NCI-H82 treated with DMSO at 0.1 percent for 48 hours (cell line): ENCODE data around the gene BCL2L2.

Experiments
- DNase-seq: peaks from one replicate; lab custom pipeline; 2025; ENCODE audit not compliant: unreplicated experiment; lab: John Stamatoyannopoulos, UW

The BCL2L2 gene

DNA sequence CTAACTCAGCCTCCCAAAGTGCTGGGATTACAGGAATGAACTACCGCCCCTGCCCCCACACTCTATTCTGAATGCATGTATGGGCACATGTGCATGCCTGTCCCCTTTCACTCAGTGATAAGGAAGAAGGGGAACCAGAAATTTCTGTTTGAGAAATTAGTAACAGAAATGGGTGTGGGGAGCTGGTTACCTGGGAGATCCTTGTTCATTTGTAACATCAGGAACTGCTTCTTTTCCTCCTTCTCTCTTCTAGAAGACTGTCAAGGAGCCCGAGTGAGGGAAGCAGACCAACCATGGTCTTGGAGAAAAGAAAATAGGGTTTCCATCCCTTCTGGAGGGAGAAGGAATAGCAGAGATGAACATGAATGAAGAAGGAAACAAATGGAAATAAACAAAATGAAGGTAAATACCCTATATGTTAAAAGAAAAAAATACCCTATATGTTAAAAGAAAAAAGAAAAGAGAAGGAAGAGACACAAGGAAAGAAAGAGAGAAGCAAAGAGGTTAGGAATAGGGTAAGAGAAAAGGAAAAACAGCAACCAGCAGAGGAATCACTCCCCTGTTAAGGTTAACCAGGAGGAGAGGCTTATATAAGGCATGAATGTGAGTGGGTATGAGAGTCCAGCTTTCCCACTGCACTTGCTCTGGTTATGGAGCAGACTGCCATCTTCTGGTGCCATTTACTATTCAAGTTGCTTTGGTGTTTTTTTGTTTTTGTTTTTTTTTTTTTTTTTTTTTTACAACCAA lies 7.2 kb upstream of the BCL2L2 start:
- DNase-seq: peak; percentile 69

DNA sequence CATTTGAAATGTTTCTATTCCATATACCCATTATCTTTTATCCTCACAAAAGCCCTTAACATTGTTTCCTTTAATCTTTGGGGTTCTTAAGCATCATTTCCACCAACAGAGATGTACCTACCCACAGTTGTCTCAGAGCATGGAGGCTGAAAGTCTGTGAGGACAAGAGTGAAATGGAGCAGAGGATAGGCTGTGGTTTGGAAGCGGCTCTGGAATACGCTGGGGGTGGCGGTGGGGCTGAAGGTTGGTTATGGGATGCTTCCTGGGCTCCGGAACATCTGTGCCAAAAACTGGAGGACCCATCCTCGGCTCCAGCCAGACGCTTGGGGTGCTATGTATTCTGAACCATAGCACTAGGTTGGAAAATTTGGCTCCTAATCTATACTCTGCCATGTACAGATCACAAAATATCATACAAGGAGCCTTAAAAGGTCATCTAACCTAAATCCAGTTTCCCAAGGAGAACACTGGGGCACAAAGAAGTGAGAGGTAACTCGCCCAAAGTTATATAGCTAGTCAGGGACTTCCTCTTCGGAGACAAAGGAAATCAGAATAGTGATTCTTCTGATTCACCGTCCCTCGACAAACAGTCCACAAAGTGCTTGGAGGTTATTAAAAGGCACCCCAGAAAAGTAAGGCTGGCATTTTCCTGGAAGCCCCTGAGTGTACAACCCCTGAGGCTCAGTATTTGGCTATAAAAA lies 6.5 kb upstream of the BCL2L2 start:
- DNase-seq: no peak

DNA sequence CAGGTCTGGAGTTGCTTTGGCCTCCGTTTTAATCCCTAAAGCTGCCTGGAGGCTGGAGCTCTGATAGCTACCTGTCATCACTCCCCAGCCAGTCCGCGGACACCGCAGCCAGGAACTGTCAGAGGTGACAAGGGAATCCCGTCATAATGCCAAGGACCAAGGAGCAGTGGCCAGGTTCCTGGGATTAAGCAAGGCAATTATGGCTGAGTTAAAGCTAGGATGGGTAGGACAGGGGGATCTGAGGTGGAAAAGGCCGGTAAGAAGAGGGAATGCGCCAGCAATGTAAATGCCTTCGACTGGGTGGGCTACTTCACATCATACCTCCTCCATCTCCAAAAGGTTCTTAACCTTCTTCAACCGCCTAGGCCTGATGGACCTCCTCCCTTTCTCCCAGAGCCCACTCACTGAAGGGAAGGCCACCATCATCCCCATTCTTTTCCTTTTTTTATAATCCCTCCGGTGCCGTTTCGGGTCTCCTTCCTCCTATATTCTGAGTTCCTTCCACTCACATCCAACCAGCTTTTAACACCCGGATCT lies 5.9 kb upstream of the BCL2L2 start:
- peak; percentile 93 for DNase-seq

DNA sequence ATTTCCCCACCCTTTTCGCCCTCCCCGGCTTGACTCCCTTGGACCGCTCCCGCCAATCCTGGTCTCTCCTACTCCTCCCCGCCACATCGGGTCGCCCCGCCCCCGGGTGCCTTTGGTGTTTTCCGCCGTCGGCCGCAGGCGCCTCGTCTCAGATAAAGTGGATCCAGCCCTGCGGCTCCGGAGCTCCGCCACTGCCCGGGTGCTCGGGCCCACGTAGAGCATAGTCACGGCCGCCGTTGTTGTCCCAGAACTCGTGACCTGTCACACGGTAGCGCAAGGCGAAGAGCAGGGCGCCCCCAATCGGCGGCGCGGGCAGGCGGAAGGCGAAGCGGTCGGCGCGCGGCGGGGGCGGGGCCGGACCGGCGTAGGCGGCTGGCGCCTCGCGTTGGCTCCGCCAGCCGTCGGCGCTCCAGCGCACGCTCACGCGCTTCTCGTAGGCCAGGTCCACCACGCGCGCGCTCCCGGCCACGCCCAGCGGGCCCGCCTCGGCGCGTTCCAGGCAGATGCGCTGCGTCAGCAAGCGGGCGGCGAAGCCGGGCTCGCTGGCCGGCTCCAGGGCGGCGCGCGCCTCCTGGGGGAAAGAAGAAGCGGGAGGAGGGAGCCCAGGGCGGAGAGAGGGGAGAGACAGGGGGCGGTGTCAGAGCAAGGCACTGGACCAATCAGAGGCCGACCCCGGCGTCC lies 5.2 kb upstream of the BCL2L2 start:
- DNase-seq: peak; percentile 100

DNA sequence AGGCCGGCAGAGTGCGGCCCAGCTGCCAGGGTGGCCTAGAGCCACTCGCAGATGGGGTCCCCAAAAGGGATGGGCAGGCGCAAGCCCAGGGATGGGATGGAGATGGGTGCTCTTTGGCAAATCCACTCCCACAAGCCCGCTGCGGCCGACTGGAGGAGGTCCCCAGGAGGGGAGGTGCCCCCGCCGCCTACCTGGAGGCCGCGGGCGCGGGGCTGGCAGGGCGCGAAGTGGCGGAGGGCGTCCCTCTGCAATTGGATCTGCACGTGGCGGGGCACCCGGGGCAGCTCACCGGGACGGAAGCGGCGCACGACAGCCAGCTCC lies 4.7 kb upstream of the BCL2L2 start:
- DNase-seq: no peak

DNA sequence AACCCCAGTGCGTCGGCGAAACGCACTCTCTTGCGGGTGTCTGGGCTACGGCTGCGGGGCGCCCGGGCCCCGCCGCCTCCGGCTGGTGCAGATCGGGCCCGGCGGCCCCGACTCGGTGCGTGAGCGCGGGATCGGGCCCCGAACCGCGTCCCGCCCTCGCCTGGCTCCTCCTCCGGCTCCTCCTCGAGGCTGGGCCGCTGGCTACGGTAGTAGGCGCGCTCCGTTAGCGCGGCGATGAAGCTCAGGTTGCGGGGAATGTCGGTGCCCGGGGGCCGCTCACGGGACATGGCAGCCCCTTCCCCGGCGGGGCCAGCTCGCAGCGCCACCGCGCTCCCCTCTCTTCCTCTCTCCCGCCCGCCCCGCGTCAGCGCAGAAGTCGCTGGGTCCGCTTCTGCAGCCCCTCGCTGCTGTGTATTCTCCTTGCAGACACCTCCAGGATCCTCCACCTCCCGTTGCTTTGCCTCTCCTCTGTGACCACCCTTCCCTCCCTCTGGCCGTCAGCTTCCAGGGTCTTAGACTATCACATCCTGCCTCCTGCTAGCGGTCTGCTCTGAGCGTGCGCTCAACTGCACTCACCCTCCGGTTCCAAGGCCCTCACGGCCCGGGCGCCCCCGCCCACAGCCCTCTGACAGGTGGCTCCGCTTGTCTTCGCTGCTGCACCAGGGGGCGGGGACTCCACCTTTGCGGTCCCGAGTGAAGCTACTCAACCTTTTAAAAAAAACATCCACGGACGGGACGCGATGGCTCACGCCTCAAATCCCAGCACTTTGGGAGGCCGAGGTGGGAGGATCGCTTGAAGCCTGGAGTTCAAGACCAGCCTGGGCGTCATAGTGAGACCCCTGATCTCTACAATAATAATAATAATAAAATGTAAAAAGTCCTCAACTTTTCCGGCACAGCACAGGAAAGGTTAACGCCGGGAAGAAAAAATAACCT lies 4.1 kb upstream of the BCL2L2 start, which contains the start of gene PPP1R3E:
Gene PPP1R3E, minus strand, starts transcription at position 570 of the 936 bp plus-strand sequence. Its CDS starts 283 bp downstream, at position 287.
- peak; percentile 99 for DNase-seq

DNA sequence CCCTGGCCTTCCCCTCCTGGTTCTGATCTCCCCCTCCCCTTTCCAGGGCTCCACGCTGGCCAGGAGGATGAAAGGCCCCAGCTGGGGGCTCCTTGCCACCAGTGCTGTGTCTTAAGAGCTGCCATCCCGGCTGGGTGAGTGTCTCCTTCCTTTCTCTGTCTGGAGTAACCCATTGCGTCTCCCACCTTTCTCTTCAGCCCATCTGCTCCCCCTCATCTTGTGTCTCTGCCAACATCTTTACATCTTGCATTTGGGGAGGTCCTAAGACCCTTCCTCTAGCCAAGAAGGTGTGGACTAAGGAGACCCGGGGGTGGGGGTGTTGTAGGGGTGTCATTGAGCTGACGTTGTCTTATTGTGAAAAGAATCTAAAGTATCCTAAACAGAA lies 505 bp downstream of the BCL2L2 start:
- no peak for DNase-seq

DNA sequence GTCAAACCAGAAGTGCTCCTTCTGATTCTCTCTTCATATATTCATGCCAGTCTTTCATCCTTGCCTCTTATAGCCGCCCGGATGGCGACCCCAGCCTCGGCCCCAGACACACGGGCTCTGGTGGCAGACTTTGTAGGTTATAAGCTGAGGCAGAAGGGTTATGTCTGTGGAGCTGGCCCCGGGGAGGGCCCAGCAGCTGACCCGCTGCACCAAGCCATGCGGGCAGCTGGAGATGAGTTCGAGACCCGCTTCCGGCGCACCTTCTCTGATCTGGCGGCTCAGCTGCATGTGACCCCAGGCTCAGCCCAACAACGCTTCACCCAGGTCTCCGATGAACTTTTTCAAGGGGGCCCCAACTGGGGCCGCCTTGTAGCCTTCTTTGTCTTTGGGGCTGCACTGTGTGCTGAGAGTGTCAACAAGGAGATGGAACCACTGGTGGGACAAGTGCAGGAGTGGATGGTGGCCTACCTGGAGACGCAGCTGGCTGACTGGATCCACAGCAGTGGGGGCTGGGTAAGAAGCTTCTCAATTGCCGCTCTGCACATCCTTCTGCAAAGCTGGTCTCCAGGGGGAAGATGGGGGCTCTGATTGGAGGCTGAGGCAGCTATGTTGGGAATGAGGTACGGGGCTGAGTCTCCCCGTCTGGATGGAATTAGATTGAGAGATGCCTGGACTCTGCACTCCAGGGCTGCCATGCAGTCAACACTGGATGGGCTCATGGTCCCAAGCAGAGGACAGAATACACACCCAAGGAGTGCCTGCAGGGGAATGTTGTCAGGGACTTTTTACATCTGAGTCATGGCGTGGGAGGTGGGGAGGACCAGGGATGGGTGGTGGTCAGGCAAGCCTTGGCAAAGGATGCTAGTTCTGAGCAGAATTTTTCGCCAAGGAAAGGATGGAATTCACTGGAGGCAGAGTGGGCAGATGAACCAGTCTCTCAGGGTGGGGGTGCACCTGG lies 1.3 kb downstream of the BCL2L2 start:
- DNase-seq: no peak

DNA sequence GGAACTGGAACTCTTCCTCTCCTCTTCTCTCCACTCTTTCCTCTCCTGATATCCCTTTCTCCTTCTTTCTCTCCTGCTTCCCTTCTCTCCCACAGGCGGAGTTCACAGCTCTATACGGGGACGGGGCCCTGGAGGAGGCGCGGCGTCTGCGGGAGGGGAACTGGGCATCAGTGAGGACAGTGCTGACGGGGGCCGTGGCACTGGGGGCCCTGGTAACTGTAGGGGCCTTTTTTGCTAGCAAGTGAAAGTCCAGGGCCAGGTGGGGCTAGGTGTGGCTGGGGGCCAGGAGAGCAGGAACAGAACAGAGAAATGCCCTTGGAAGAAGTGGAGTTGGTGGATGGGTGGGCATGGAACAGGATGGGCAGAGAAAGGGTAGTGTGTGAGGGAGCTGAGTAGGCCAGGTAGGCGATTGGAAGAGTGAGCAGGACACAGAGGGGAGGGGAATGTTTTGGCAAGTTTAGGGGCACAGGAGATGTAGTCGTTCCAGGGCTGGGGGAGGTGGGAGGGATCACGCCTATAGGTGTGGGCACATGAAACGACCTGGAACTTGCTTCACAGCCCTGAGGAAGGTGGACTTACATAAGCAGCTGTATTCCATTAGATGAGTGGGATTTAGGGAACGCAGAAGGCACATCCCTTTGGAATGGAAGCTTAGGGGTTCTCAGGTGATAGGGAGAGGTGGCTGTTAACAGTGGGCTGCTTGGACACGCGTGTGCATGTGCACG lies 2.2 kb downstream of the BCL2L2 start:
- DNase-seq: no peak

DNA sequence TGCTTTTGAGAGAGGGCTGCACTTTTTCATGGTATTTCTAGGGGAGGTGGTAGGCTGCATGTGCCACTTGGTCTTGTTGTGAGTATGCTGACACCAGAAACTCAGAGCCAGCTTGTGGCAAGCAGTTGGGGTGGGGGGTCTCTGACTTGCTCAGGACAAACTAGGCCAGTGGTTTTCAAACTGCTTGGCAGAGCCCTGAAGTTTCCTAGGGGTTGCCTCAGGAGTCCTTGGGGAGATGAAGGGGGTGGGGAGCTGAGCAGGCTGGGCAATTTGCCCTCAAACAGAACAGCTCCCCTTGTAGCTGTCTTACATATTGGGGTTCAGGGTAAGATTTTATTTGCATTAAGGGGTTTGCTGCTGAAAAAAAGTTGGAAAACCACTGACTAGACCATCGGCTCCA lies 3.9 kb downstream of the BCL2L2 start:
- no peak for DNase-seq

DNA sequence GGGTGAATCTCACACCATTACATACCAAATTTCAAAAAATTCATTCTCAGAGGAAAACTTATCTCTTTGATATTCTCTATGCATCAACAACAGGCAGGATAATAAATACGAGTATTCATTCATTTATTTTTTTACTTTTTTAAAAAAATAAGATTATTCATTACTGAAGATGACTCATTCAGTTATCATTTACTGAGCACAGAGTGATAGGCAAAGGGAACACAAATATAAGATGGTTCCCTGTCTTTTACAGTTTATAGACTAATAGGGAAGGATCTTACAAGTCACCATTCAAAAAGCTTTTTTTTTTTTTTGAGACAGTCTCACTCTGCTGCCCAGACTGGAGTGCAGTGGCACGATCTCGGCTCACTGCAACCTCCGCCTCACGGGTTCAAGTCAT lies 9.7 kb downstream of the BCL2L2 start:
- DNase-seq: no peak

DNA sequence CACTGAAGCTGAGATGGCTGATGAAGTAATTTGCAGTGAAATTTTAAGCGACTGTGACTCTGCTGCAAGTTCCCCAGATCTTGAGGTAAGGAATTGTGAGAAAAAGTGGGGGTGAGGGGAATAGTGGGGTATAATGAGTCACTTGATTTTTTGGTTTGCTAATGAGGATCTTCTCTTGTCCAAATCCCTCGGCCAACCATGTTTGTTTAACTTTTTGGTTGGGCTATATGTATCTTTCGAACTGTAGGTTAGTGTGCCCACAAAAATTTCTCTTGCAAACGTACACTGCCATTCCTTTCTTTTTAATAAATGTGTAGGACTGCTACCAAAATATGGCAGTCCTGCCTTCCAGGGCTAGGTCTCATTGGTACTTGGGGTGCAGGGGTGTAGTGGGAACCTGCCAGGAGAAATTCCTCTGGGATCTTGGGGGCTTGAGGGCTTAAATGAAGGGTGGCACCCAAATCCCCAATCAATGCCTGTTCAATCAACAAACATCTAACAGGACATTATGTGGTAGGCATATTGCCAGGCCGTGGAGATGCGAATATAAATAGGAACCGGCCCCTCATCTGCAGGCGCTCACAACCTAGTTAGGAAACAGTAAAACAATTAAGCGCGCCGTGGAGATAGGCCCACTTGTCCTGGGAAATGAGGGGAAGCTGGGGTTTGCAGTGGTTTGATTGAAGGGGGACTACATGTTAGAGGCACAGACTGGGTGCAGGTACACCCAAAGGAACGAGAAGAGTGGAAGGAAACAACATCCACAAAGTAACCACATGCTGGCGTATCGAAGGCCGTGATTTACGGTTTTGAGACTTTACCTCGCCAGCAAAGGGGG lies 13.3 kb downstream of the BCL2L2 start:
- DNase-seq: no peak

DNA sequence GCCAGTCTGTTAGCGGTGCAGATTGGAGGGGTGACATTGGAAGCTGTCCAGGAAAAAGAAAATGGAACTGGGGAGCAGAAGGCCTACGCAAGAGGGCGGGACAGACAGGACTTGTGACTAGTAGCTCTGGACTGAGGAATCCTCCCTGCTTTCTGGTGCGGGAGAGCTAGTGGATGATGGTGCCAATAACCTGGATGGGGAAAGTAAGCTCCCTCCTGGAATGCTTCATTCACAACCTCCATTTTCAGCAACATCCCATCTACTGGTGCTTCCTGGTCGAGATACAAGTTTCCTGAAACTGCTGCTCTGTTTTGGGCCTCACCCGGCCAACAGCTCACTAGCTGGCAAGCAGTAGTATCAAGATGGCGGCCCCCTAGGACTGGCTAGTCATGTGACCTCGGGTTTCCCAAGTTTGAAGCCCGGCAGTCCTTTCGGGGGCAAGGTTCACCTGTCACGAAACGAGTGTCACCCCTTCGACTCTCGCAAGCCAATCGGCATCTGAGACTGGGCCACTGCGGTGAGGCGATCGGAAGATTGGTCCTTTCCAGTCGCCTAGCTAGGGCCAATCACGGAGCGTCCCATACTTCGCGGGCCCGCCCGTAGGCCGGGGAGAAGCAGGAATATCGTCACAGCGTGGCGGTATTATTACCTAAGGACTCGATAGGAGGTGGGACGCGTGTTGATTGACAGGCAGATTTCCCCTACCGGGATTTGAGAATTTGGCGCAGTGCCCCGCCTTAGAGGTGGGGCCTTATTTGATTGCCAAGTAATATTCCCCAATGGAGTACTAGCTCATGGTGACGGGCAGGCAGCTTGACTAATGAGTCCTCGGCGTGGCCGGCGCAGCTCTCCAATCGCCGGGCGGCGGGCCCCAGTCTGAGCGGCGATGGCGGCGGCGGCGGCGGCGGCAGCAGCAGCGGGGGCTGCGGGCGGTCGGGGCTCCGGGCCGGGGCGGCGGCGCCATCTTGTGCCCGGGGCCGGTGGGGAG lies 14.2 kb downstream of the BCL2L2 start, which contains the start of gene PABPN1:
Gene PABPN1, plus strand, starts transcription at position 874 of the 988 bp plus-strand sequence. Its CDS starts 13 bp downstream, at position 887.
- DNase-seq: peak; percentile 100

DNA sequence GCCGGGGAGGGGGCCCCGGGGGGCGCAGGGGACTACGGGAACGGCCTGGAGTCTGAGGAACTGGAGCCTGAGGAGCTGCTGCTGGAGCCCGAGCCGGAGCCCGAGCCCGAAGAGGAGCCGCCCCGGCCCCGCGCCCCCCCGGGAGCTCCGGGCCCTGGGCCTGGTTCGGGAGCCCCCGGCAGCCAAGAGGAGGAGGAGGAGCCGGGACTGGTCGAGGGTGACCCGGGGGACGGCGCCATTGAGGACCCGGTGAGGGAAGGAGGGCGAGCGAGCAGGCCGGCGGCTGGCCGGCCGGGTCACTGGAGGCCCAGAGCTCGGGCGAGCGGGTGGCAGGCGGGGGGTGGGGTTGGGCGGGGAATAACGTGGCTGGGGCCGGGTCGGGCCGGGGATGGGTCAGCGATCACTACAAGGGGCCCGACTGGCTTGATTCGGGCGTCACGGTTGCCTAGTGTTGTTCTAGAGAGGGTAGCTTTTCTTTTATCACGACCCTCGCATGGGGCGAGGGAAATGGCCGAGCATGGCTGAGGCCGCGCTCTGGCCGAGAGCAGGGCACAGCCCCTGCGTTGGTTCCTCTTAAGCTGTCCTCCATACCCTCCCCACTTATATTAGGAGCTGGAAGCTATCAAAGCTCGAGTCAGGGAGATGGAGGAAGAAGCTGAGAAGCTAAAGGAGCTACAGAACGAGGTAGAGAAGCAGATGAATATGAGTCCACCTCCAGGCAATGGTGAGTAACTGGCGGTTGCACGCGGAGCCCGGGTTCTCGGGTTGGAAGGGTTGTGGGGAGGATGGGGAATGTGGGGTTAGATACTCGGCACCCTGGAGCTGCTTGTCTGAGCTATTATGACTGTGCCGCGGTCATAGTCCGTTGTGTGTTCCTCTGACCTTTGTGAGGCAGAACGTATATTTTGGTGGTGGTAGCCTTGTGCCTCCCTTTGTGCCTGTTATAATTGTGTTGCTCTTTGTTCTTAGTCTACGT lies 15.2 kb downstream of the BCL2L2 start:
- DNase-seq: peak; percentile 65
